Fibroblast of mammary gland (primary cell): ENCODE measurements around the gene COPG2.
A peak's percentile ranks its signal among the peaks of the same experiment; 100 is the strongest.

Source experiments
- DNase-seq: peaks from one replicate; pipeline ENCODE4 v3.0.0-alpha.2; 2010; ENCODE audit warnings: low read depth
- H3K4me3 ChIP-seq: 2 replicates; pipeline ENCODE4 v1.5.1; 2011; ENCODE audit warnings: low read depth, mild to moderate bottlenecking, low read length, moderate library complexity; ENCODE audit not compliant: control insufficient read depth
- CTCF ChIP-seq: conservative IDR thresholded peaks from 2 replicates; pipeline ENCODE4 v1.5.1; 2011; ENCODE audit warnings: low read depth, low read length, inconsistent platforms; ENCODE audit not compliant: control insufficient read depth, insufficient read depth

COPG2 gene

GRCh38 chr7:130641497-130641896 lies 27.1 kb downstream of the COPG2 start:
- no peak for DNase-seq
- no peak overlapping the region for H3K4me3 ChIP-seq
- TF ChIP-seq CTCF = no peak

- no peak for DNase-seq
- TF ChIP-seq CTCF = no peak
- no peak overlapping the region for H3K4me3 ChIP-seq
Observed at GRCh38 chr7:130641040-130641439, 27.5 kb downstream of the COPG2 start.

- peak; percentile 8 for DNase-seq
- no peak overlapping the region for H3K4me3 ChIP-seq
- no peak for TF ChIP-seq CTCF
Observed at GRCh38 chr7:130639388-130639787, 29.2 kb downstream of the COPG2 start.

GRCh38 chr7:130632111-130632510 lies 36.4 kb downstream of the COPG2 start:
- H3K4me3 ChIP-seq = no peak overlapping the region
- peak; percentile 54 for DNase-seq
- no peak for TF ChIP-seq CTCF

GRCh38 chr7:130628901-130629300 lies 39.6 kb downstream of the COPG2 start:
- DNase-seq = no peak
- no peak overlapping the region for H3K4me3 ChIP-seq
- TF ChIP-seq CTCF = no peak

- DNase-seq = no peak
- TF ChIP-seq CTCF = no peak
- no peak overlapping the region for H3K4me3 ChIP-seq
Observed at GRCh38 chr7:130627775-130628174, 40.8 kb downstream of the COPG2 start.

- H3K4me3 ChIP-seq = no peak overlapping the region
- no peak for TF ChIP-seq CTCF
- DNase-seq = no peak
Observed at GRCh38 chr7:130622866-130623265, 45.7 kb downstream of the COPG2 start.
